ENCODE results near the gene ACTR1B. TPM values are rescaled to one million over a fixed set of nuclear protein-coding genes. Genes with fewer than 3 reads are reported as not detected.

ACTR1B gene
- total RNA-seq, 1 donor from 2014 or later = 42.9 TPM

GRCh38 chr2:97653874-97654273, 10.0 kb downstream of the ACTR1B start:
- no peak for TF ChIP-seq EZH2 (IDR thresholded peaks at IDR 0.05)
- TF ChIP-seq CTCF (IDR thresholded peaks at IDR 0.05) = no peak
- no peak for TF ChIP-seq EZH2phosphoT487 (IDR thresholded peaks at IDR 0.05)

GRCh38 chr2:97653473-97653872, 10.4 kb downstream of the ACTR1B start:
- Mint-ChIP-seq H3K36me3 (peaks cover 39% of the 10 kb centered on the region), H3K27me3 (ENCODE audit: insufficient read depth, low read depth) (peaks cover 3% of the 10 kb centered on the region), H3K4me3 (no peak overlapping the region), H3K4me1 (no peaks in the 10 kb centered on the region), H3K27ac (no peak overlapping the region), H3K9me3 (peaks cover 17% of the 10 kb centered on the region)
- H3K4me1 ChIP-seq = no peaks in the 10 kb centered on the region
- no peak overlapping the region for H3K9ac ChIP-seq
- no peaks in the 10 kb centered on the region for H3K27me3 ChIP-seq
- H3K4me2 ChIP-seq = no peak overlapping the region
- no peaks in the 10 kb centered on the region for H3K79me2 ChIP-seq (ENCODE audit: low read depth)
- TF ChIP-seq EZH2 (IDR thresholded peaks at IDR 0.05) = no peak
- no peak overlapping the region for H2AFZ ChIP-seq (replicated peaks)
- H3K36me3 ChIP-seq = peaks cover 2% of the 10 kb centered on the region
- H3F3A ChIP-seq (ENCODE audit: low read depth) = peaks cover 9% of the 10 kb centered on the region
- H3K27ac ChIP-seq = no peak overlapping the region
- H3K4me3 ChIP-seq = no peak overlapping the region
- no peaks in the 10 kb centered on the region for H4K20me1 ChIP-seq (ENCODE audit: low read depth)
- no peak for DNase-seq (ENCODE audit: low spot score)
- H3K9me3 ChIP-seq (ENCODE audit: low read depth) = no peaks in the 10 kb centered on the region

More at GRCh38 chr2:97653874-97654273, 10.0 kb downstream of the ACTR1B start:
- Histone ChIP-seq H3F3A (ENCODE audit: low read depth) (peaks cover 9% of the 10 kb centered on the region), H3K27ac (no peak overlapping the region), H3K36me3 (peaks cover 2% of the 10 kb centered on the region), H3K4me3 (no peak overlapping the region), H3K27me3 (no peaks in the 10 kb centered on the region), H3K4me2 (no peak overlapping the region), H3K79me2 (ENCODE audit: low read depth) (no peaks in the 10 kb centered on the region), H2AFZ (replicated peaks) (no peak overlapping the region), H4K20me1 (ENCODE audit: low read depth) (no peaks in the 10 kb centered on the region), H3K9me3 (ENCODE audit: low read depth) (no peaks in the 10 kb centered on the region), H3K4me1 (no peaks in the 10 kb centered on the region), H3K9ac (no peak overlapping the region)
- Mint-ChIP-seq H3K36me3 (peaks cover 38% of the 10 kb centered on the region), H3K9me3 (peaks cover 17% of the 10 kb centered on the region), H3K27me3 (ENCODE audit: insufficient read depth, low read depth) (peaks cover 3% of the 10 kb centered on the region), H3K4me3 (no peak overlapping the region), H3K4me1 (no peaks in the 10 kb centered on the region), H3K27ac (no peak overlapping the region)
- no peak for DNase-seq (ENCODE audit: low spot score)

GRCh38 chr2:97651114-97651513, 12.7 kb downstream of the ACTR1B start:
- Mint-ChIP-seq H3K27me3 (ENCODE audit: insufficient read depth, low read depth) (peaks cover 6% of the 10 kb centered on the region), H3K27ac (peak overlapping the region; percentile 18), H3K9me3 (peaks cover 17% of the 10 kb centered on the region), H3K4me3 (no peak overlapping the region), H3K4me1 (peaks cover 5% of the 10 kb centered on the region), H3K36me3 (peaks cover 47% of the 10 kb centered on the region)
- no peak overlapping the region for H3K9ac ChIP-seq
- no peak for DNase-seq (ENCODE audit: low spot score)
- H4K20me1 ChIP-seq (ENCODE audit: low read depth) = peaks cover 6% of the 10 kb centered on the region
- no peak overlapping the region for H3K4me3 ChIP-seq
- H2AFZ ChIP-seq (replicated peaks) = no peak overlapping the region
- H3K27ac ChIP-seq = no peak overlapping the region
- H3F3A ChIP-seq (ENCODE audit: low read depth) = peaks cover 9% of the 10 kb centered on the region
- TF ChIP-seq CTCF (IDR thresholded peaks at IDR 0.05) (no peak), EZH2 (IDR thresholded peaks at IDR 0.05) (no peak), EZH2phosphoT487 (IDR thresholded peaks at IDR 0.05) (no peak)
- H3K79me2 ChIP-seq (ENCODE audit: low read depth) = peaks cover 13% of the 10 kb centered on the region
- H3K4me2 ChIP-seq = no peak overlapping the region
- H3K27me3 ChIP-seq = no peaks in the 10 kb centered on the region
- no peaks in the 10 kb centered on the region for H3K9me3 ChIP-seq (ENCODE audit: low read depth)
- H3K4me1 ChIP-seq = peaks cover 5% of the 10 kb centered on the region
- H3K36me3 ChIP-seq = peaks cover 11% of the 10 kb centered on the region

GRCh38 chr2:97646977-97647376, 16.9 kb downstream of the ACTR1B start:
- no peak for TF ChIP-seq EZH2 (IDR thresholded peaks at IDR 0.05)
- no peak for TF ChIP-seq CTCF (IDR thresholded peaks at IDR 0.05)
- TF ChIP-seq EZH2phosphoT487 (IDR thresholded peaks at IDR 0.05) = no peak
- H3K9me3 Mint-ChIP-seq = no peaks in the 10 kb centered on the region
- peak overlapping the region; percentile 80 for H3K9ac ChIP-seq
- H3F3A ChIP-seq (ENCODE audit: low read depth) = peaks cover 9% of the 10 kb centered on the region
- H3K9me3 ChIP-seq (ENCODE audit: low read depth) = no peaks in the 10 kb centered on the region
- peak overlapping the region; percentile 84 for H3K4me2 ChIP-seq
- peak overlapping the region; percentile 97 for H3K4me3 Mint-ChIP-seq
- H3K36me3 Mint-ChIP-seq = peaks cover 23% of the 10 kb centered on the region
- no peak overlapping the region for H2AFZ ChIP-seq (replicated peaks)
- H3K36me3 ChIP-seq = peaks cover 9% of the 10 kb centered on the region
- H3K27ac ChIP-seq = no peak overlapping the region
- H3K79me2 ChIP-seq (ENCODE audit: low read depth) = peaks cover 15% of the 10 kb centered on the region
- peaks cover 9% of the 10 kb centered on the region for H3K4me1 ChIP-seq
- H4K20me1 ChIP-seq (ENCODE audit: low read depth) = peaks cover 6% of the 10 kb centered on the region
- H3K4me3 ChIP-seq = peak overlapping the region; percentile 92
- H3K27me3 ChIP-seq = no peaks in the 10 kb centered on the region
- no peak overlapping the region for H3K27ac Mint-ChIP-seq
- H3K27me3 Mint-ChIP-seq (ENCODE audit: insufficient read depth, low read depth) = peaks cover 3% of the 10 kb centered on the region
- DNase-seq (ENCODE audit: low spot score) = no peak
- H3K4me1 Mint-ChIP-seq = peaks cover 12% of the 10 kb centered on the region

Measured in neural progenitor cell (in vitro differentiated cells).